GM12878 (cell line): ENCODE data around the gene HORMAD2. TPM values are rescaled to one million over a fixed set of nuclear protein-coding genes. Genes with fewer than 3 reads are reported as not detected.

Experiments used
- ATAC-seq: fragments of 200-7000 bp; cut with Tn5 transposase; 3 replicates; pipeline ENCODE4 v1.9.1; 2020; ENCODE audit warnings: mild to moderate bottlenecking, moderate library complexity
- BruUV-seq: library from RNA; stranded (reverse); fragments of 400-500 nt; replicated peaks from 2 replicates; lab custom pipeline; 2021; lab: Mats Ljungman, UMichigan
- CTCF ChIA-PET: fragments of 300-600 bp; sonication (Branson Sonifier 250); formaldehyde crosslinking; extraction: SDS; loops from one replicate; lab custom pipeline; 2021; ENCODE audit warnings: inconsistent platforms; lab: Yijun Ruan, JAX
- POLR2A ChIA-PET: fragments of 350-600 bp; formaldehyde crosslinking; extraction: SDS; loops from one replicate; lab custom pipeline; 2021; ENCODE audit warnings: inconsistent platforms; lab: Charles Lee
- RAD21 ChIA-PET: fragments of 300-600 bp; sonication (Branson Sonifier 250); formaldehyde crosslinking; loops from one replicate; lab custom pipeline; 2023; ENCODE audit warnings: antibody characterized with exemption; ENCODE audit not compliant: unreplicated experiment; lab: Charles Lee
- SMC1A ChIA-PET: fragments of 300-600 bp; sonication (Branson Sonifier 250); formaldehyde crosslinking; loops from one replicate; lab custom pipeline; 2023; ENCODE audit not compliant: unreplicated experiment, uncharacterized antibody; lab: Charles Lee
- DNase-seq: peaks from one replicate; pipeline ENCODE4 v3.0.0-alpha.2; 2011; ENCODE audit warnings: low read depth, low spot score
- FAIRE-seq: peaks from 3 replicates; lab custom pipeline; 2011; peaks lifted over from hg19 to GRCh38; lab: Jason Lieb, UNC
- H2AFZ ChIP-seq: 2 replicates; pipeline ENCODE4 v1.6.0; 2011; ENCODE audit warnings: low read depth, low read length, control low read depth; ENCODE audit not compliant: control insufficient read depth
- H3K27ac ChIP-seq: 2 replicates; pipeline ENCODE4 v1.5.1; 2011; ENCODE audit warnings: control low read depth; ENCODE audit not compliant: control insufficient read depth, insufficient read depth
- H3K27me3 ChIP-seq, 2 experiments: replicated peaks in 1 of 2; 2 replicates each; pipeline versions ENCODE4 v1.6.0 to v1.6.1; 2011; ENCODE audit warnings: low read length in 1 of 2; ENCODE audit not compliant: control insufficient read depth in 2 of 2, insufficient read depth in 2 of 2
- H3K36me3 ChIP-seq, 2 experiments: 2 replicates each; pipeline ENCODE4 v1.5.1; 2011; ENCODE audit warnings: low read length in 1 of 2; ENCODE audit not compliant: control insufficient read depth in 2 of 2, insufficient read depth in 2 of 2
- H3K4me1 ChIP-seq: 2 replicates; pipeline ENCODE4 v1.6.1; 2011; ENCODE audit warnings: mild to moderate bottlenecking, low read length, moderate library complexity, mixed read lengths; ENCODE audit not compliant: control insufficient read depth, insufficient read depth
- H3K4me2 ChIP-seq: 2 replicates; pipeline ENCODE4 v1.6.0; 2011; ENCODE audit warnings: control low read depth; ENCODE audit not compliant: control insufficient read depth, insufficient read depth
- H3K4me3 ChIP-seq: fragments of 200-600 bp; sonication (generic); 2 replicates; pipeline ENCODE4 v1.5.1; 2016
- H3K79me2 ChIP-seq: 2 replicates; pipeline ENCODE4 v1.6.0; 2011; ENCODE audit warnings: low read length; ENCODE audit not compliant: control insufficient read depth, insufficient read depth
- H3K9ac ChIP-seq: 2 replicates; pipeline ENCODE4 v1.8.0; 2011; ENCODE audit warnings: low read length, control low read depth, mixed read lengths; ENCODE audit not compliant: control insufficient read depth, insufficient read depth
- H3K9me3 ChIP-seq: replicated peaks from 3 replicates; pipeline ENCODE4 v1.5.1; 2011; ENCODE audit warnings: mild to moderate bottlenecking, low read length; ENCODE audit not compliant: control insufficient read depth, insufficient read depth
- H4K20me1 ChIP-seq: 2 replicates; pipeline ENCODE4 v1.6.0; 2011; ENCODE audit not compliant: control insufficient read depth, insufficient read depth
- BCL11A ChIP-seq: IDR thresholded peaks from 2 replicates; pipeline ENCODE4 v1.6.1; 2011; ENCODE audit warnings: low read depth, low read length
- HDAC6 ChIP-seq: fragments of 200-600 bp; sonication (generic); IDR thresholded peaks from one replicate; pipeline ENCODE4 v1.8.0; 2017; ENCODE audit warnings: antibody characterized with exemption; ENCODE audit not compliant: unreplicated experiment
- JUND ChIP-seq: IDR thresholded peaks from 2 replicates; pipeline ENCODE4 v1.6.1; 2012; ENCODE audit warnings: low read depth, mild to moderate bottlenecking, low read length, improper control_type of control experiment, moderate library complexity
- MTA3 ChIP-seq: IDR thresholded peaks from 2 replicates; pipeline ENCODE4 v1.6.1; 2012; ENCODE audit warnings: low read length, inconsistent platforms, borderline replicate concordance
- PKNOX1 ChIP-seq: fragments of 450-650 bp; IDR thresholded peaks from 2 replicates; pipeline ENCODE4 v1.6.1; 2016; ENCODE audit warnings: mild to moderate bottlenecking
- RELB ChIP-seq: fragments of 450-650 bp; IDR thresholded peaks from 2 replicates; pipeline ENCODE4 v1.6.1; 2017; ENCODE audit warnings: low read depth, mild to moderate bottlenecking, moderate library complexity
- SIX5 ChIP-seq: IDR thresholded peaks from 2 replicates; pipeline ENCODE4 v1.6.1; 2011; ENCODE audit warnings: mild to moderate bottlenecking, low read depth, low read length, moderate library complexity; ENCODE audit not compliant: severe bottlenecking
- SMC3 ChIP-seq: IDR thresholded peaks from 2 replicates; pipeline ENCODE4 v1.6.1; 2011; ENCODE audit warnings: low read length, improper control_type of control experiment, borderline replicate concordance
- ZBTB40 ChIP-seq: fragments of 450-650 bp; IDR thresholded peaks from 2 replicates; pipeline ENCODE4 v1.6.1; 2016; ENCODE audit warnings: mild to moderate bottlenecking, moderate library complexity, borderline replicate concordance
- ZNF592 ChIP-seq: fragments of 450-650 bp; IDR thresholded peaks from 2 replicates; pipeline ENCODE4 v1.6.1; 2017; ENCODE audit warnings: mild to moderate bottlenecking, moderate library complexity
- WGBS: methylation state at CpG from one replicate; pipeline ENCODE4 v1.1.6; 2016; ENCODE audit warnings: low lambda C conversion rate; ENCODE audit not compliant: insufficient replicate concordance, insufficient coverage; ENCODE audit errors: missing lambda C conversion rate; 5-methylcytosine and 5-hydroxymethylcytosine counted together
- in situ Hi-C: fragments of 300-500 bp; cut with MboI; formaldehyde crosslinking; loops from 9 replicates; pipeline ENCODE4 v1.14.3; 2018; ENCODE audit warnings: mixed read lengths
- intact Hi-C: fragments of 100-400 bp; cut with micrococcal nuclease; formaldehyde crosslinking; loops from one replicate; pipeline ENCODE4 v1.14.2; 2022; ENCODE audit not compliant: unreplicated experiment
- polyA plus RNA-seq, 11 experiments: library from polyadenylated mRNA; depleted of rRNA in 4 of 11; unstranded in 6 of 11; stranded (reverse) in 5 of 11; fragments of >200 nt; fragmentation: Nextera tagmentation in 4 of 11; fragmentation: Illumina TruSeq in 1 of 11; extraction: Ambion mirVana in 4 of 11; extraction: Trizol in 1 of 11; gene quantifications; 1 replicate in 1 of 11; 2 replicates in 10 of 11; pipeline versions ENCODE4 v1.2.1 to v1.2.3, GENCODE V29; 2011 to 2016; ENCODE audit warnings: inconsistent platforms in 2 of 11, missing spikeins in 2 of 11, low read depth in 1 of 11
- total RNA-seq, 4 experiments: library from RNA; depleted of rRNA in 3 of 4; stranded (reverse); fragments of >200 nt in 3 of 4; fragmentation: Illumina TruSeq in 1 of 4; extraction: Trizol in 1 of 4; gene quantifications; 2 replicates each; pipeline versions ENCODE4 v1.2.1 to v1.2.3, GENCODE V29; 2013 to 2021

HORMAD2 gene
- total and polyA plus RNA-seq, 10 of the 15 experiments (the other 5 are each of a cell fraction or from before 2014, with no cell fraction given): 0.07 to 0.13 TPM; not detected in 8

- TF ChIP-seq ZBTB40: no peak
These were observed 132.8 kb downstream of the HORMAD2 start (continued) for GRCh38 chr22:30212996-30213441.

- RAD21 ChIA-PET: no interaction called here
- 33% methylated on average over 12 of the region's 12 CpGs for WGBS
- Histone ChIP-seq H3K9me3 (no peaks in the 10 kb centered on the region), H2AFZ (no peak overlapping the region), H3K9ac (no peak overlapping the region), H3K36me3 (no peaks in the 10 kb centered on the region), H3K27ac (no peak overlapping the region), H3K4me3 (no peak overlapping the region), H3K4me2 (no peak overlapping the region), H3K4me1 (no peaks in the 10 kb centered on the region; the same call in 1 of the 2 replicates), H3K27me3 (no peaks in the 10 kb centered on the region), H3K79me2 (no peaks in the 10 kb centered on the region), H4K20me1 (no peaks in the 10 kb centered on the region)
- SMC1A ChIA-PET: interaction anchor here (1.4 kb wide), 1 partner anchor 10 kb away, joined by 3 read pairs; no protein-coding TSS in a partner anchor
- FAIRE-seq (no peak), DNase-seq (no peak), ATAC-seq (no peak)
- CTCF ChIA-PET: interaction anchor here (0.6 to 0.9 kb wide), 2 partner anchors 18 to 86 kb away, joined by 3 to 4 read pairs; no protein-coding TSS in a partner anchor
- intact Hi-C loops: no loop called here
- no TSS peak for BruUV-seq
- POLR2A ChIA-PET: no interaction called here
- in situ Hi-C loops: no loop called here
- no peak for TF ChIP-seq PKNOX1
- no peak for TF ChIP-seq SIX5
- no peak for TF ChIP-seq ZNF592
- TF ChIP-seq JUND: no peak
- no peak for TF ChIP-seq BCL11A
- no peak for TF ChIP-seq SMC3
- TF ChIP-seq RELB: no peak
- no peak for TF ChIP-seq HDAC6
- TF ChIP-seq MTA3: no peak
These were observed 134.6 kb downstream of the HORMAD2 start for GRCh38 chr22:30214703-30215407.
